ENCODE results near the gene RCN2. TPM values are rescaled to one million over a fixed set of nuclear protein-coding genes. Genes with fewer than 3 reads are reported as not detected.

The RCN2 gene
- total RNA-seq, 2 experiments from 2014 or later, result 23.2 to 26.8 TPM

DNA sequence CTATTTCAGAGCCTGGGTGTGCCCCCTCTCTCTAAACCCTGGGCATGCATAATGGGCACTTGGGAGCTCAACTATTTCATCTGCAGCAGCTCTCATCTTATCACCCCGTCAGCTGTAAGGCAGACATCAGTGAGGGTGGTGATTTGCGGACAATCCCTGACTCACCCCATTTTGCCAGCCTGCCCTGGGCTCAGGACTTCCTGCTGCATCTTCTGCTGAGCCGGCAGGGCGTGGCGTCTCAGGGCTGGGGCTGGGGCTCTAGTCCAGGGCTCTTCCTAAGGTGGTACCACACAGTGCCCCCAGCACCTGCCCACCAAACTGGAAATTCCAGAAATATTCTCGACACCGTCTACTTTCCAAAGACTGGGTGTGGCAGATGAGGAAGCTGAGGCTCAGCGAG, 62.5 kb downstream of the RCN2 start:
- Mint-ChIP-seq H3K27me3 (no peaks in the 10 kb centered on the region), H3K27ac (peak overlapping the region; percentile 98), H3K9me3 (no peaks in the 10 kb centered on the region), H3K4me1 (peaks cover 67% of the 10 kb centered on the region), H3K36me3 (ENCODE audit: low read depth) (peaks cover 26% of the 10 kb centered on the region), H3K4me3 (peak overlapping the region; percentile 95)
- ChIA-PET POLR2A (no interaction called here), CTCF (interaction anchor here (1.6 to 2.6 kb wide), 3 partner anchors 9 to 30 kb away, joined by 3 to 11 read pairs (median 5); no protein-coding TSS in a partner anchor)
- DNase-seq, result peak; percentile 58

- Mint-ChIP-seq H3K4me3 (peak overlapping the region; percentile 95), H3K27ac (peak overlapping the region; percentile 98)
- CTCF ChIA-PET, result interaction anchor here (0.9 to 3.0 kb wide), 6 partner anchors 9 to 30 kb away, joined by 3 to 11 read pairs (median 4); no protein-coding TSS in a partner anchor
Measured at GRCh38 chr15:76994496-76994895, 62.9 kb downstream of the RCN2 start.

GRCh38 chr15:76994971-76995945, 63.7 kb downstream of the RCN2 start, which contains the start of gene PSTPIP1:
Gene PSTPIP1, plus strand, starts transcription at chr15:76995126. Its CDS starts 448 bp downstream, at chr15:76995574.
- H3K36me3 Mint-ChIP-seq (ENCODE audit: low read depth), result peaks cover 33% of the 10 kb centered on the region
- H3K9me3 Mint-ChIP-seq, result no peaks in the 10 kb centered on the region
- ChIA-PET POLR2A (interaction anchor here (1.1 to 1.4 kb wide), 2 partner anchors 8 to 19 kb away, joined by 3 to 7 read pairs; no protein-coding TSS in a partner anchor), CTCF (interaction anchor here (0.7 to 3.4 kb wide), 13 partner anchors 8 to 502 kb away, joined by 3 to 11 read pairs (median 3); no protein-coding TSS in a partner anchor)
- H3K27me3 Mint-ChIP-seq, result no peaks in the 10 kb centered on the region
- DNase-seq, result peak; percentile 78
- H3K4me3 Mint-ChIP-seq, result peak within 1 kb of the TSS; percentile 95
- H3K4me1 Mint-ChIP-seq, result peaks cover 71% of the 10 kb centered on the region
- peak within 1 kb of the TSS; percentile 98 for H3K27ac Mint-ChIP-seq

More at GRCh38 chr15:76994496-76994895, 62.9 kb downstream of the RCN2 start:
- Mint-ChIP-seq H3K36me3 (ENCODE audit: low read depth) (peaks cover 31% of the 10 kb centered on the region), H3K4me1 (peaks cover 69% of the 10 kb centered on the region), H3K9me3 (no peaks in the 10 kb centered on the region), H3K27me3 (no peaks in the 10 kb centered on the region)
- POLR2A ChIA-PET, result interaction anchor here (1.1 to 1.4 kb wide), 2 partner anchors 9 to 18 kb away, joined by 3 to 7 read pairs; no protein-coding TSS in a partner anchor
- no peak for DNase-seq

- ChIA-PET CTCF (interaction anchor here (1.0 to 4.0 kb wide), 6 partner anchors 8 to 35 kb away, joined by 3 to 24 read pairs (median 10); no protein-coding TSS in a partner anchor), POLR2A (interaction anchor here (1.4 kb wide), 1 partner anchor 19 kb away, joined by 7 read pairs; no protein-coding TSS in a partner anchor)
- Mint-ChIP-seq H3K4me1 (peaks cover 74% of the 10 kb centered on the region), H3K4me3 (peak overlapping the region; percentile 95), H3K9me3 (no peaks in the 10 kb centered on the region), H3K36me3 (ENCODE audit: low read depth) (peaks cover 38% of the 10 kb centered on the region), H3K27me3 (no peaks in the 10 kb centered on the region), H3K27ac (peak overlapping the region; percentile 98)
- DNase-seq, result no peak
Measured at GRCh38 chr15:76996076-76996525, 64.6 kb downstream of the RCN2 start.

DNA sequence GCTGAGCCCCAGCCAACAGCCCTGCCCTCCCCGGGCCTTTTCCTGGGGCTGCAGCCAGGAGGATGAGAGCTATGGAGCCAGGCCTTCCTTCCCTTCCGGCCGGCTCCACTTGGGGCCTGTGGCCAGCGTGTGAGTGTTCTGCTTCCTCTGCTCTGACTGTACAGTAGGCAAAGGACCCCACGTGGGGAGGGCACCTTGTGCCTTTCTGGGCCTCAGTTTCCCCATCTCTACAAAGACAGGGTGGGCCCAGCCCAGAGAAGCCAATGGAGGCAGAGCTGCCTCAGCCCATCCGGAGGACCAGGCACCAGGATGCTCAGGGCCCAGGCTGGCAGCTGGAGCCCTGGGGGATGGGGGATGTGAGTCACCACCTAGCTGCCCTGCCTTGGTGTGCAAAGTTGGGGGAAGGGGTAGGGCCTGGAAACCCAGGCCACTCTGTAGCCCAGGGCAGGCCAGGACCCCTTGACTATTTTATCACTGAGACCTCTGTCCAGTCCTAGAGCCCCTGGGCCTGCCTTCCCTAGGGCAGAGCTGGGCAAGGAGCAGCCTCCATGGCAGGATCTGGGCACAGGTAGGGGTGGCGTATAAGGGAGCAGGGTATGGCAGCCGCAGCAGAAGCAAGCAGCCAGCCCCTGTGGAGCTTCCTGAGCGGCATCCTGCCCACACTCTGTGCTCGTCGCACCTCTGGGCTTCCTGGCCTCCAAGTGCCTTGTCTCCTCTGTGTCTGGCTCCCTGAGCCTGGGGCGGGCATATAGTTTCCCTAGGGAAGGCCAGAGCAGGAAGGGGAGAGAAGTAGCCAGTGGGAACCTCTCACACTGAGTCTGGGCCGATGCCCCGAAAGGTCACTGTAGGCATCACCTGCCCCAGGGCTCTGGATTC, 65.2 kb downstream of the RCN2 start:
- no peaks in the 10 kb centered on the region for H3K9me3 Mint-ChIP-seq
- no peaks in the 10 kb centered on the region for H3K27me3 Mint-ChIP-seq
- POLR2A ChIA-PET, result no interaction called here
- CTCF ChIA-PET, result interaction anchor here (0.6 to 4.0 kb wide), 8 partner anchors 9 to 93 kb away, joined by 3 to 24 read pairs (median 7); no protein-coding TSS in a partner anchor
- H3K4me3 Mint-ChIP-seq, result peak overlapping the region; percentile 95
- H3K36me3 Mint-ChIP-seq (ENCODE audit: low read depth), result peaks cover 44% of the 10 kb centered on the region
- peaks cover 81% of the 10 kb centered on the region for H3K4me1 Mint-ChIP-seq
- peak; percentile 53 for DNase-seq
- peak overlapping the region; percentile 98 for H3K27ac Mint-ChIP-seq

GRCh38 chr15:76998663-76999285, 67.2 kb downstream of the RCN2 start:
- no peaks in the 10 kb centered on the region for H3K27me3 Mint-ChIP-seq
- H3K27ac Mint-ChIP-seq, result peak overlapping the region; percentile 59
- ChIA-PET CTCF (interaction anchor here (0.9 to 4.0 kb wide), 7 partner anchors 8 to 36 kb away, joined by 3 to 24 read pairs (median 4); no protein-coding TSS in a partner anchor), POLR2A (interaction anchor here (0.6 kb wide), 1 partner anchor 10 kb away, joined by 3 read pairs; no protein-coding TSS in a partner anchor)
- peaks cover 52% of the 10 kb centered on the region for H3K36me3 Mint-ChIP-seq (ENCODE audit: low read depth)
- peak overlapping the region; percentile 95 for H3K4me3 Mint-ChIP-seq
- H3K4me1 Mint-ChIP-seq, result peaks cover 81% of the 10 kb centered on the region
- no peak for DNase-seq
- H3K9me3 Mint-ChIP-seq, result no peaks in the 10 kb centered on the region

- POLR2A ChIA-PET, result no interaction called here
- H3K4me1 Mint-ChIP-seq, result peaks cover 81% of the 10 kb centered on the region
- no peak for DNase-seq
Measured at GRCh38 chr15:76999996-77000395, 68.4 kb downstream of the RCN2 start.

GRCh38 chr15:77001351-77001750, 69.8 kb downstream of the RCN2 start:
- peaks cover 3% of the 10 kb centered on the region for H3K9me3 Mint-ChIP-seq
- ChIA-PET CTCF (interaction anchor here (1.0 to 1.3 kb wide), 2 partner anchors 9 to 25 kb away, joined by 4 read pairs; no protein-coding TSS in a partner anchor), POLR2A (no interaction called here)
- DNase-seq, result no peak
- peak overlapping the region; percentile 46 for H3K4me3 Mint-ChIP-seq
- H3K4me1 Mint-ChIP-seq, result peaks cover 89% of the 10 kb centered on the region
- peak overlapping the region; percentile 79 for H3K27ac Mint-ChIP-seq
- no peaks in the 10 kb centered on the region for H3K27me3 Mint-ChIP-seq
- peaks cover 64% of the 10 kb centered on the region for H3K36me3 Mint-ChIP-seq (ENCODE audit: low read depth)

More at GRCh38 chr15:76999996-77000395, 68.4 kb downstream of the RCN2 start:
- H3K4me3 Mint-ChIP-seq, result no peak overlapping the region
- H3K36me3 Mint-ChIP-seq (ENCODE audit: low read depth), result peaks cover 62% of the 10 kb centered on the region
- no peak overlapping the region for H3K27ac Mint-ChIP-seq
- H3K9me3 Mint-ChIP-seq, result peaks cover 3% of the 10 kb centered on the region
- CTCF ChIA-PET, result interaction anchor here (1.5 to 4.0 kb wide), 2 partner anchors 12 to 23 kb away, joined by 4 to 24 read pairs; no protein-coding TSS in a partner anchor
- no peaks in the 10 kb centered on the region for H3K27me3 Mint-ChIP-seq

DNA sequence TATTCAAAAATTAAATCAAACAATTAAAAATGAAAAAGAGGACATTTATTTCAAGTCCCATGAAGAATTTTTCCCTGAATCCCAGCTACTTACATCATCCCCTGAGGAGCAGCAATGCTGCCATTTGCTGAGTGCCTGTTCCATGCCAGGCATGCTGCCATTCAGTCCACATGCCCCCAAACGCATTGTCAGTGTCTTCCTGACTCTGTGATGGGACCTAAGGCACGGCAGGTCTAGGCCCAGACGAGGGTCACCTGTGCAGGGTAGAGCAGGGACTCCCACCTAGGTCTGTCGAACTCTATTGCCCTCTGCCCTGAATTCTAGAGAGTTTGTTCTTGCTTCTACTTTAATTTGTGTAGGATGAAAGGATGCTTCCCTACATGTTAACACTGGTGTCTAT, 70.4 kb downstream of the RCN2 start:
- peaks cover 68% of the 10 kb centered on the region for H3K36me3 Mint-ChIP-seq (ENCODE audit: low read depth)
- H3K27me3 Mint-ChIP-seq, result no peaks in the 10 kb centered on the region
- CTCF ChIA-PET, result interaction anchor here (0.5 to 1.3 kb wide), 3 partner anchors 9 to 1977 kb away, joined by 3 to 4 read pairs (median 4); no protein-coding TSS in a partner anchor
- H3K27ac Mint-ChIP-seq, result peak overlapping the region; percentile 92
- DNase-seq, result no peak
- H3K9me3 Mint-ChIP-seq, result peaks cover 3% of the 10 kb centered on the region
- POLR2A ChIA-PET, result no interaction called here
- H3K4me1 Mint-ChIP-seq, result peaks cover 95% of the 10 kb centered on the region
- peak overlapping the region; percentile 75 for H3K4me3 Mint-ChIP-seq

DNA sequence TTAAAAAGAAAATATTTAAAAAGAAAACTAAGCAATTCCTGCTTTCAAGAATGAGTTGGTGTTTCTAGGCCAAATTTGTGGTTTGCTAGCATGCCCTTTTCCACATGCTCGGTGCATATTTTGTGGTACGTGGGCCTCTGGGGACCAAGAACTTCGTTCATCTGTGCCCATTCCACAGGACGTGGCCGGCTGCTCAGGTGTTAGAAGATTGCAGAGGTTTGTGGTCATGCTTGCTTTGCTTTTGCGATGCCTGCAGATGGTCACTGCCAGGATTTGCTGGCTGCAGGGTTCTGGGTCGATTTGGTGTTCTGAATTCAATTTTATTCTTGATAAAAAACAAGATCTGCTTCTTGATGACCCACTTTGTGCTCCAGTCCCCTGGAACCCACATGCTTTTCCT, 70.9 kb downstream of the RCN2 start:
- H3K36me3 Mint-ChIP-seq (ENCODE audit: low read depth), result peaks cover 67% of the 10 kb centered on the region
- H3K4me3 Mint-ChIP-seq, result peak overlapping the region; percentile 75
- peaks cover 3% of the 10 kb centered on the region for H3K9me3 Mint-ChIP-seq
- no peak for DNase-seq
- H3K27ac Mint-ChIP-seq, result peak overlapping the region; percentile 92
- H3K27me3 Mint-ChIP-seq, result no peaks in the 10 kb centered on the region
- peaks cover 92% of the 10 kb centered on the region for H3K4me1 Mint-ChIP-seq
- ChIA-PET CTCF (interaction anchor here (0.5 to 1.3 kb wide), 3 partner anchors 8 to 1978 kb away, joined by 3 to 4 read pairs (median 4); no protein-coding TSS in a partner anchor), POLR2A (no interaction called here)
